A549 (cell line): ENCODE measurements around the gene LRRC4C. TPM values are rescaled to one million over a fixed set of nuclear protein-coding genes. Genes with fewer than 3 reads are reported as not detected.

Source experiments
- ATAC-seq, 2 experiments: fragments of 200-7000 bp in 1 of 2; fragments of >200 bp in 1 of 2; cut with Nextera tagmentation in 1 of 2; cut with Tn5 transposase in 1 of 2; 3 replicates each; pipeline versions ENCODE4 v1.8.0 to v1.9.1; 2018 to 2020; ENCODE audit warnings: mild to moderate bottlenecking in 1 of 2, moderate library complexity in 1 of 2
- CTCF ChIA-PET: fragments of 300-600 bp; sonication (Branson Sonifier 250); formaldehyde crosslinking; extraction: SDS; loops from one replicate; lab custom pipeline; 2021; ENCODE audit warnings: antibody characterized with exemption, inconsistent platforms; lab: Yijun Ruan, JAX
- POLR2A ChIA-PET: fragments of 350-600 bp; formaldehyde crosslinking; extraction: SDS; loops from one replicate; lab custom pipeline; 2021; ENCODE audit warnings: antibody characterized with exemption, inconsistent platforms; lab: Yijun Ruan, JAX
- DNase-seq, 2 experiments: peaks; one replicate each; pipeline versions ENCODE4 v3.0.0 to v3.0.0-alpha.2; 2011 to 2016; ENCODE audit warnings: low read depth in 1 of 2, low spot score in 1 of 2
- FAIRE-seq: peaks from 2 replicates; lab custom pipeline; 2011; peaks lifted over from hg19 to GRCh38; lab: Jason Lieb, UNC
- H3K27ac ChIP-seq, 2 experiments: fragments of >200 bp; sonication (Bioruptor Twin); formaldehyde crosslinking; 3 replicates each; pipeline ENCODE4 v1.5.1; 2016 to 2017
- H3K4me1 ChIP-seq: fragments of >200 bp; sonication (Bioruptor Twin); formaldehyde crosslinking; 3 replicates; pipeline ENCODE4 v1.6.1; 2016
- H3K4me2 ChIP-seq: fragments of >200 bp; sonication (Bioruptor Twin); formaldehyde crosslinking; 3 replicates; pipeline ENCODE4 v1.6.1; 2016
- H3K4me3 ChIP-seq: fragments of >200 bp; sonication (Bioruptor Twin); formaldehyde crosslinking; 3 replicates; pipeline ENCODE4 v1.5.1; 2016
- H3K9me3 ChIP-seq: fragments of >200 bp; sonication (Bioruptor Twin); formaldehyde crosslinking; 3 replicates; pipeline ENCODE4 v1.6.1; 2016
- CBX2 ChIP-seq: fragments of 200-600 bp; sonication (generic); IDR thresholded peaks from 2 replicates; pipeline ENCODE4 v1.6.1; 2016; ENCODE audit warnings: low read depth, mild to moderate bottlenecking, borderline replicate concordance
- CEBPB ChIP-seq, 2 experiments: fragments of >200 bp in 1 of 2; sonication (Bioruptor Twin) in 1 of 2; formaldehyde crosslinking in 1 of 2; IDR thresholded peaks; 2 replicates each; pipeline ENCODE4 v1.6.1; 2012 to 2016
- CHD4 ChIP-seq: fragments of 200-600 bp; sonication (generic); IDR thresholded peaks from 2 replicates; pipeline ENCODE4 v1.6.1; 2016; ENCODE audit warnings: antibody characterized with exemption, mild to moderate bottlenecking, borderline replicate concordance
- EP300 ChIP-seq, 2 experiments: fragments of >200 bp; sonication (Bioruptor Twin); formaldehyde crosslinking; IDR thresholded peaks; 2 replicates in 1 of 2; 3 replicates in 1 of 2; pipeline ENCODE4 v1.6.1; 2016 to 2017
- KDM1A ChIP-seq: fragments of 200-600 bp; sonication (generic); IDR thresholded peaks from 2 replicates; pipeline ENCODE4 v1.6.1; 2016; ENCODE audit warnings: low read depth, mild to moderate bottlenecking
- MAFK ChIP-seq: fragments of 450-650 bp; IDR thresholded peaks from 2 replicates; pipeline ENCODE4 v1.6.1; 2014; ENCODE audit not compliant: partially characterized antibody
- NPAS2 ChIP-seq: fragments of 250-450 bp; sonication (Bioruptor Pico); IDR thresholded peaks from 2 replicates; pipeline ENCODE4 v1.8.0; 2022; ENCODE audit warnings: mild to moderate bottlenecking, moderate library complexity, borderline replicate concordance
- PHF8 ChIP-seq: fragments of 200-600 bp; sonication (generic); IDR thresholded peaks from 2 replicates; pipeline ENCODE4 v1.6.1; 2016; ENCODE audit warnings: low read depth, mild to moderate bottlenecking, antibody characterized with exemption, moderate library complexity, borderline replicate concordance
- POLR2AphosphoS2 ChIP-seq: conservative IDR thresholded peaks from 2 replicates; pipeline ENCODE4 v1.6.1; 2012; ENCODE audit warnings: low read length, improper control_type of control experiment, inconsistent platforms
- RARB ChIP-seq: fragments of 250-450 bp; sonication (Bioruptor Pico); IDR thresholded peaks from 2 replicates; pipeline ENCODE4 v1.8.0; 2021; ENCODE audit warnings: mild to moderate bottlenecking, moderate library complexity
- REST ChIP-seq: fragments of 200-600 bp; sonication (generic); IDR thresholded peaks from 2 replicates; pipeline ENCODE4 v1.6.1; 2016; ENCODE audit warnings: antibody characterized with exemption, mild to moderate bottlenecking, moderate library complexity
- SMC3 ChIP-seq: fragments of >200 bp; sonication (Bioruptor Twin); formaldehyde crosslinking; IDR thresholded peaks from 3 replicates; pipeline ENCODE4 v1.6.1; 2018; ENCODE audit warnings: inconsistent platforms
- TP53 ChIP-seq: fragments of 250-450 bp; sonication (Bioruptor Pico); IDR thresholded peaks from 2 replicates; pipeline ENCODE4 v1.5.0; 2021; ENCODE audit warnings: mild to moderate bottlenecking, moderate library complexity
- ZC3H11A ChIP-seq: fragments of 450-650 bp; IDR thresholded peaks from 2 replicates; pipeline ENCODE4 v1.6.1; 2014; ENCODE audit warnings: antibody characterized with exemption, mild to moderate bottlenecking
- WGBS: methylation state at CpG from one replicate; pipeline ENCODE4 v1.1.6; 2017; ENCODE audit errors: missing lambda C conversion rate; 5-methylcytosine and 5-hydroxymethylcytosine counted together
- polyA plus RNA-seq, 4 experiments: library from polyadenylated mRNA; depleted of rRNA in 3 of 4; stranded (reverse); fragments of >200 nt; fragmentation: RNase III in 1 of 4; extraction: RNeasy Plus Mini Kit Qiagen cat#74134 plus additional on column Dnase treatment in 1 of 4; gene quantifications; 2 replicates in 3 of 4; 3 replicates in 1 of 4; pipeline ENCODE4 v1.2.3, GENCODE V29; 2011 to 2017
- TF ChIP-seq, protein P1 (sequence below): fragments of 150-350 bp; IDR thresholded peaks from 2 replicates; pipeline ENCODE4 v1.6.1; 2014; ENCODE audit warnings: low read depth, mild to moderate bottlenecking, low read length
- TF ChIP-seq, protein P2 (sequence below): fragments of >200 bp; sonication (Bioruptor Twin); formaldehyde crosslinking; IDR thresholded peaks from 3 replicates; pipeline ENCODE4 v1.5.1; 2016

Gene LRRC4C
- polyA plus RNA-seq, 2 of the 4 experiments (the other 2 are of a cell fraction): not detected

- CTCF ChIA-PET: no interaction called here
- WGBS: 23% methylated on average over 4 of the region's 4 CpGs
- ATAC-seq: no peak
Measured at GRCh38 chr11:40187295-40187694, 1272.2 kb downstream of the LRRC4C start.

DNA sequence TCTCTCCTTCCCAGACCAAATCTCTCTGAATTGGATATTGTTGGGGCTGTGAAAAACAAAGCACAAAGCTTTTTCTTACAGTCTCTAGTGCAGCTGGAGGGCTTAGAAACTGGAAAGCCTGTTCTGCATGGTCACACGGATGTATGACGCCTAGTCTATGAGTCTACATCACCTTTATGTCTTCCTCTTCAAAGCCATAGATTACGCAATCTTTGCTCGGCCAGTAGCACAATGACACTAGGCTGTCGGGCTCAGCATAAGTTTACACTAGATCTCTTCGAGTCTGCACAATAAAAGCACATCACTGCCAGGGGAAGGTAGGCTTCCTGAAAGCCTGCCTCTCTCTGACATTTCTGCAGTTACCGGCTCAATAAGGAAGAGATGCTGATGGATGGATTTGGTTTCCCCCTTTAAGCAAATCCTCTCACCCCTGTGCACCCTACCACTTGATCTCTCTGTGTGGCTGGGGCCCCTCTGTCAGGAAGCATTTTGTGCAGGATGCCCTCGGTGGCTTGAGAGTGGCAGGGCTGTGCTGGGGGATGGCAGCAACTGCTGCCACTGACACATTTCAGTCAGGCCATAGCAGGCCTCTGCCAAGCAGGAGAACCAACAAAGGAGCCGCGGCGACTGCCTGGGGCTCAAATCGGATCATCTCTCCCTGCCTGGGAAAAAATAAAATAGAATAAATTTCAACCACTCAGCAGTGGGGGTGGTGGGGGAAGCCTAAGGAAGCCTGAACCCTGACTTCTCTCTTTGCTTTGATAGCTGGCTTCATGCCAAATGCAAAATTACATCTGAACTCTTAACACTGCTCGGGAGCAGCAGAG, 1272.8 kb downstream of the LRRC4C start:
- H3K4me2 ChIP-seq: no peak overlapping the region
- CTCF ChIA-PET: no interaction called here
- no peak for ATAC-seq
- no peaks in the 10 kb centered on the region for H3K9me3 ChIP-seq
- no peak overlapping the region for H3K27ac ChIP-seq
- FAIRE-seq: no peak
- no peak overlapping the region for H3K4me3 ChIP-seq
- POLR2A ChIA-PET: no interaction called here
- no peak for DNase-seq
- WGBS: 29% methylated on average over 13 of the region's 13 CpGs
- H3K4me1 ChIP-seq: no peaks in the 10 kb centered on the region
- TF ChIP-seq CEBPB (IDR thresholded peaks at IDR 0.05): peak in 1 of 2 experiments; percentile 72; a peak in 2 of 4 replicates
- TF ChIP-seq EP300 (IDR thresholded peaks at IDR 0.05): no peak
- TF ChIP-seq POLR2AphosphoS2: no peak

More at GRCh38 chr11:40187295-40187694, 1272.2 kb downstream of the LRRC4C start:
- TF ChIP-seq CHD4 (no peak), KDM1A (no peak), RARB (CRISPR knock-in tag) (no peak)
- TF ChIP-seq, all 56 proteins: peak for 0
- POLR2A ChIA-PET: no interaction called here
- Histone ChIP-seq H3K4me3 (no peak overlapping the region), H3K4me1 (no peaks in the 10 kb centered on the region), H3K9me3 (no peaks in the 10 kb centered on the region), H3K27ac (no peak overlapping the region), H3K4me2 (no peak overlapping the region)
- FAIRE-seq (no peak), DNase-seq (no peak)

DNA sequence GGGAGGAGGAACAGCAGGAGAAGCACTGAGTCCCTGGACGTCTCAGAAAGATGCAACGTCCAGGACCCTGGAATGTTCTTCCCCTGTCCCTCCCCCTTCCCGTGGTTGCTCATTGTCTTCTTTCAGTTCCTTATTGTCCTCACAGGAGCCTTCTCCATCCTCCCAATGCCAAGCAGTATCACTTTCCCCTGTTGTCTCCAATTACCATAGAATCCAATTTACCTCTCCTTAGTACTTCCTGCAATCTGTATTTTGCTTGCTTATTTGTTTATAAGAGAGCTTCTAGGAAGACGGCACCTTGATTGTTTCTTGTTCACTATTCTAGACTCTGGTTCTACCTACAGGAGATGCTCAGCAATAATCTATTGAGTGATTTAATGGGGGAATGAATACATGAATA, 1273.7 kb downstream of the LRRC4C start:
- POLR2A ChIA-PET: no interaction called here
- H3K4me1 ChIP-seq: no peaks in the 10 kb centered on the region
- H3K9me3 ChIP-seq: no peaks in the 10 kb centered on the region
- FAIRE-seq (no peak), DNase-seq (no peak), ATAC-seq (no peak)
- H3K27ac ChIP-seq: no peak overlapping the region
- no peak overlapping the region for H3K4me2 ChIP-seq
- CTCF ChIA-PET: no interaction called here
- TF ChIP-seq PHF8 (no peak), REST (no peak), ZC3H11A (no peak), SMC3 (no peak), NPAS2 (CRISPR knock-in tag) (no peak), MAFK (no peak), TP53 (no peak), CBX2 (no peak)
- TF ChIP-seq, protein P1, sequence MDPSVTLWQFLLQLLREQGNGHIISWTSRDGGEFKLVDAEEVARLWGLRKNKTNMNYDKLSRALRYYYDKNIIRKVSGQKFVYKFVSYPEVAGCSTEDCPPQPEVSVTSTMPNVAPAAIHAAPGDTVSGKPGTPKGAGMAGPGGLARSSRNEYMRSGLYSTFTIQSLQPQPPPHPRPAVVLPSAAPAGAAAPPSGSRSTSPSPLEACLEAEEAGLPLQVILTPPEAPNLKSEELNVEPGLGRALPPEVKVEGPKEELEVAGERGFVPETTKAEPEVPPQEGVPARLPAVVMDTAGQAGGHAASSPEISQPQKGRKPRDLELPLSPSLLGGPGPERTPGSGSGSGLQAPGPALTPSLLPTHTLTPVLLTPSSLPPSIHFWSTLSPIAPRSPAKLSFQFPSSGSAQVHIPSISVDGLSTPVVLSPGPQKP: no peak
- TF ChIP-seq, protein P2, sequence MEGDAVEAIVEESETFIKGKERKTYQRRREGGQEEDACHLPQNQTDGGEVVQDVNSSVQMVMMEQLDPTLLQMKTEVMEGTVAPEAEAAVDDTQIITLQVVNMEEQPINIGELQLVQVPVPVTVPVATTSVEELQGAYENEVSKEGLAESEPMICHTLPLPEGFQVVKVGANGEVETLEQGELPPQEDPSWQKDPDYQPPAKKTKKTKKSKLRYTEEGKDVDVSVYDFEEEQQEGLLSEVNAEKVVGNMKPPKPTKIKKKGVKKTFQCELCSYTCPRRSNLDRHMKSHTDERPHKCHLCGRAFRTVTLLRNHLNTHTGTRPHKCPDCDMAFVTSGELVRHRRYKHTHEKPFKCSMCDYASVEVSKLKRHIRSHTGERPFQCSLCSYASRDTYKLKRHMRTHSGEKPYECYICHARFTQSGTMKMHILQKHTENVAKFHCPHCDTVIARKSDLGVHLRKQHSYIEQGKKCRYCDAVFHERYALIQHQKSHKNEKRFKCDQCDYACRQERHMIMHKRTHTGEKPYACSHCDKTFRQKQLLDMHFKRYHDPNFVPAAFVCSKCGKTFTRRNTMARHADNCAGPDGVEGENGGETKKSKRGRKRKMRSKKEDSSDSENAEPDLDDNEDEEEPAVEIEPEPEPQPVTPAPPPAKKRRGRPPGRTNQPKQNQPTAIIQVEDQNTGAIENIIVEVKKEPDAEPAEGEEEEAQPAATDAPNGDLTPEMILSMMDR: no peak
- WGBS: 3% methylated on average over 4 of the region's 4 CpGs
- H3K4me3 ChIP-seq: no peak overlapping the region
